Heart left ventricle (tissue), 16 donors: ENCODE measurements around the gene STEAP1. TPM values are rescaled to one million over a fixed set of nuclear protein-coding genes. Genes with fewer than 3 reads are reported as not detected.
"Not testable (repeated sequence)": the region's sequence is repeated elsewhere in the genome, so short reads cannot be mapped to it uniquely, and the experiment has no call there.

Experiments
- ATAC-seq, 4 donors: fragments of 200-7000 bp; cut with Tn5 transposase; one replicate each; pipeline ENCODE4 v1.9.1; 2020 to 2022; ENCODE audit warnings: moderate library complexity in 4 of 4, mild to moderate bottlenecking in 3 of 4, moderate number of reproducible peaks in 1 of 4
- DNase-seq, 5 donors: peaks; one replicate each; pipeline ENCODE4 v3.0.0-alpha.2; 2020
- H3K27ac ChIP-seq, 12 donors: fragments of 200-600 bp; sonication (generic) in 4 of 12; one replicate each; pipeline versions ENCODE4 v1.5.0 to v1.8.0; 2016 to 2022; ENCODE audit warnings: mild to moderate bottlenecking in 2 of 12
- H3K27me3 ChIP-seq, 9 donors: fragments of 200-600 bp; sonication (generic) in 2 of 9; one replicate each; pipeline versions ENCODE4 v1.5.1 to v1.8.0; 2016 to 2022; ENCODE audit warnings: mild to moderate bottlenecking in 3 of 9
- H3K36me3 ChIP-seq, 9 donors: fragments of 200-600 bp; sonication (generic) in 2 of 9; one replicate each; pipeline versions ENCODE4 v1.5.0 to v1.8.0; 2018 to 2022; ENCODE audit warnings: mild to moderate bottlenecking in 2 of 9
- H3K4me1 ChIP-seq, 12 donors: fragments of 200-600 bp; sonication (generic) in 4 of 12; one replicate each; pipeline versions ENCODE4 v1.5.0 to v1.8.0; 2016 to 2022; ENCODE audit warnings: mild to moderate bottlenecking in 3 of 12
- H3K4me3 ChIP-seq, 12 donors: fragments of 200-600 bp; sonication (generic) in 4 of 12; one replicate each; pipeline versions ENCODE4 v1.5.0 to v1.8.0; 2017 to 2022; ENCODE audit warnings: mild to moderate bottlenecking in 9 of 12, moderate library complexity in 4 of 12
- H3K9me3 ChIP-seq, 12 donors: fragments of 200-600 bp; sonication (generic) in 4 of 12; one replicate each; pipeline versions ENCODE4 v1.5.0 to v1.8.0; 2016 to 2022; ENCODE audit warnings: mild to moderate bottlenecking in 1 of 12
- CTCF ChIP-seq, 12 donors: fragments of 200-600 bp; sonication (generic) in 4 of 12; IDR thresholded peaks; one replicate each; pipeline versions ENCODE4 v1.5.0 to v1.8.0; 2018 to 2022; ENCODE audit warnings: antibody characterized with exemption in 12 of 12, mild to moderate bottlenecking in 5 of 12
- POLR2A ChIP-seq, 2 donors: fragments of 450-650 bp; IDR thresholded peaks; one replicate each; pipeline ENCODE4 v1.6.1; 2017; ENCODE audit warnings: antibody characterized with exemption in 2 of 2, mild to moderate bottlenecking in 2 of 2, moderate library complexity in 2 of 2
- WGBS, 4 donors: extraction: QIAGEN DNeasy Blood & Tissue Kit in 2 of 4; methylation state at CpG; one replicate each; pipeline versions ENCODE4 v1.1.5 to v1.1.7; 2013 to 2018; 5-methylcytosine and 5-hydroxymethylcytosine counted together
- intact Hi-C, 10 donors: fragments of 100-400 bp; cut with DNase I; formaldehyde crosslinking; loops; one replicate each; pipeline versions ENCODE4 v1.11.1 to v1.14.2; 2022
- long read RNA-seq, 3 donors: library from polyadenylated mRNA; unstranded; transcript quantifications; one replicate each; pipeline ENCODE4 v2.0.0, GENCODE V29; 2020 to 2021
- polyA plus RNA-seq, 2 donors: library from polyadenylated mRNA; stranded (reverse); fragments of 200-250 nt; gene quantifications; one replicate each; pipeline ENCODE4 v1.2.3, GENCODE V29; 2013
- total RNA-seq, 9 donors: library from RNA; depleted of rRNA in 2 of 9; stranded (reverse); fragments of >200 nt in 2 of 9; fragmentation: NEBNext Ultra II Directional in 3 of 9; extraction: Animal tissue kit (Norgen Biotek cat#: 25700) in 3 of 9; gene quantifications; one replicate each; pipeline versions ENCODE4 v1.1.0 to v1.2.4, GENCODE V29; 2016 to 2023
- donor health status: ischemic (EF 13 %, LVEDD 7.1; RV severe dilation, severe dysfunction).
- donor health status: healthy with polysubstance abuse.
- donor health status: DM: no; HTN: yes; CAD: no.
- donor health status: DM: no; HTN: no; CAD: no.
- donor health status: ischemic (EF 25% LVEDD 6.9; RV normal size, moderate dysfunction).
- donor health status: ischemic (EF 25% LVEDD 5.7; RV mildly dilated, moderate dysfunction).
- donor health status: healthy.
- donor health status: DM: yes; HTN: yes; CAD: no.
- donor health status: ischemic (EF 35%, LVEDD 5.7; RV mildly dilated, moderate dysfunction).
- donor health status: nonischemic (EF 11% LVEDD 7.7; RV severe dilation, severe dysfunction).
- donor health status: DM: yes; HTN: yes; CAD: no.
- donor health status: PGD.
- donor health status: ischemic (EF 29% LVEDD 5.4; RV normal size, mild dysfunction).
- donor health status: nonischemic (EF 23%, LVEDD 6.1; RV moderate dilation, normal function).

The STEAP1 gene
- total RNA-seq (1 to 10 TPM in 4 of 9 donors, under 1 TPM in 5; 0.49 to 8.3 (median 0.92) TPM), polyA plus RNA-seq (under 1 TPM; 0.34 to 0.82 TPM)
- long read RNA-seq, donor 1 = 0 reads
- long read RNA-seq, donor 2, transcript STEAP1-201 (5 exons, 1,313 nt) = major isoform, 5 of 5 reads
- long read RNA-seq, donor 2, partial matches to known transcripts = 0 of 5 reads
- long read RNA-seq, donor 2, other reads (novel, unspliced or antisense) = 0 of 5 reads
- long read RNA-seq, donor 3, partial matches to known transcripts = 0 of 1 reads
- long read RNA-seq, donor 3, other reads (novel, unspliced or antisense) = 0 of 1 reads

GRCh38 chr7:90153943-90154771 lies at the start of gene STEAP1:
Gene STEAP1 (plus strand): TSS chr7:90154469. CDS start chr7:90159789, 5,320 bp downstream.
- H3K9me3 ChIP-seq, H3K27me3 ChIP-seq, H3K36me3 ChIP-seq: not testable (repeated sequence)
- Histone ChIP-seq H3K27ac (peak within 1 kb of the TSS in 3 of 12 donors; percentile 35 to 63 (median 42)), H3K4me3 (peak within 1 kb of the TSS; percentile 21 to 70 (median 54)), H3K4me1 (peaks cover 0 to 10% (median 0%) of the 10 kb centered on the region in 12 donors)
- peak; percentile 77 to 99 (median 98) for ATAC-seq
- TF ChIP-seq CTCF (IDR thresholded peaks at IDR 0.05) = peak; percentile 82 to 96 (median 88)
- WGBS, 4 donors = 5 to 17% (median 9%) methylated on average over 22 to 58 of the region's 58 CpGs
- intact Hi-C loops = loop anchor here (1.0 to 10.0 kb wide), 10 partner anchors 58 to 278 kb away; partner anchors contain the start of gene STEAP2 (in 1 of the 10)
- DNase-seq = peak; percentile 84 to 94 (median 88)

- DNase-seq, H3K4me3 ChIP-seq, H3K27ac ChIP-seq, H3K9me3 ChIP-seq, intact Hi-C loops, H3K4me1 ChIP-seq, H3K36me3 ChIP-seq, ATAC-seq: not testable (repeated sequence)
- H3K27me3 ChIP-seq = peaks cover 0 to 17% (median 0%) of the 10 kb centered on the region in 9 donors
- WGBS, 4 donors = 0 to 17% methylated on average over 1 of the region's 1 CpG; no CpG with 5 or more reads in 2 of the 4 donors
- peak in 7 of 12 donors; percentile 11 to 34 (median 28) for TF ChIP-seq CTCF (IDR thresholded peaks at IDR 0.05)
Measured at GRCh38 chr7:90114972-90115371, 39.3 kb upstream of the STEAP1 start.

GRCh38 chr7:90118551-90119177 lies 35.6 kb upstream of the STEAP1 start:
- Histone ChIP-seq H3K27ac (peak overlapping the region in 6 of 12 donors; percentile 8 to 76 (median 38)), H3K4me3 (peak overlapping the region in 11 of 12 donors; percentile 11 to 71 (median 56)), H3K27me3 (peaks cover 0 to 17% (median 0%) of the 10 kb centered on the region in 9 donors)
- H3K4me1 ChIP-seq, H3K9me3 ChIP-seq, intact Hi-C loops, H3K36me3 ChIP-seq: not testable (repeated sequence)
- DNase-seq = peak in 2 of 5 donors; percentile 28 to 32
- ATAC-seq = peak in 3 of 4 donors; percentile 71 to 78 (median 74)
- 1 to 6% (median 1%) methylated on average over 35 to 48 of the region's 48 CpGs for WGBS, 4 donors

- Histone ChIP-seq H3K9me3 (no peaks in the 10 kb centered on the region), H3K36me3 (no peaks in the 10 kb centered on the region), H3K27me3 (peaks cover 0 to 17% (median 0%) of the 10 kb centered on the region in 9 donors), H3K4me3 (peak overlapping the region; percentile 43 to 71 (median 53)), H3K27ac (peak overlapping the region in 8 of 12 donors; percentile 57 to 76 (median 68)), H3K4me1 (peaks cover 0 to 9% (median 0%) of the 10 kb centered on the region in 12 donors)
- intact Hi-C loops = no loop called here
- WGBS, 4 donors = 1 to 5% (median 2%) methylated on average over 46 to 58 of the region's 58 CpGs
- TF ChIP-seq CTCF (IDR thresholded peaks at IDR 0.05) (no peak), POLR2A (IDR thresholded peaks at IDR 0.05) (no peak)
- DNase-seq = peak; percentile 32 to 75 (median 62)
- peak in 3 of 4 donors; percentile 83 to 89 (median 86) for ATAC-seq
Measured at GRCh38 chr7:90119178-90119971, 34.9 kb upstream of the STEAP1 start.

GRCh38 chr7:90120205-90120604 lies 34.1 kb upstream of the STEAP1 start:
- peaks cover 0 to 17% (median 0%) of the 10 kb centered on the region in 9 donors for H3K27me3 ChIP-seq
- H3K36me3 ChIP-seq, H3K4me1 ChIP-seq, H3K9me3 ChIP-seq, intact Hi-C loops, ATAC-seq: not testable (repeated sequence)
- DNase-seq = peak in 2 of 5 donors; percentile 34 to 40
- peak overlapping the region; percentile 43 to 71 (median 53) for H3K4me3 ChIP-seq
- 22 to 32% (median 29%) methylated on average over 4 of the region's 4 CpGs for WGBS, 4 donors
- peak overlapping the region in 8 of 12 donors; percentile 57 to 76 (median 68) for H3K27ac ChIP-seq

GRCh38 chr7:90131746-90132145 lies 22.5 kb upstream of the STEAP1 start:
- intact Hi-C loops, H3K27me3 ChIP-seq, ATAC-seq, H3K4me1 ChIP-seq, H3K9me3 ChIP-seq, H3K36me3 ChIP-seq, DNase-seq, H3K4me3 ChIP-seq, H3K27ac ChIP-seq: not testable (repeated sequence)
- WGBS, 4 donors = 83 to 91% (median 87%) methylated on average over 8 of the region's 8 CpGs
